Measurements from ENCODE around the gene MOGAT2. TPM values are rescaled to one million over a fixed set of nuclear protein-coding genes. Genes with fewer than 3 reads are reported as not detected.
A peak's percentile ranks its signal among the peaks of the same experiment; 100 is the strongest.

Gene MOGAT2
- 10 to 100 TPM in 1 of 4 donors, 1 to 10 TPM in 3; 3.5 to 12.4 (median 4.9) TPM for total RNA-seq

GRCh38 chr11:75717608-75718418 is at the start of gene MOGAT2:
TSS of gene MOGAT2 (plus strand) at chr11:75717838. CDS start at chr11:75717889, 51 bp downstream.
- no peak within 1 kb of the TSS for H3K4me3 ChIP-seq
- peaks cover 3% of the 10 kb centered on the region for H3K27me3 ChIP-seq
- 62% methylated on average over 12 of the region's 13 CpGs for WGBS
- TF ChIP-seq EP300 (IDR thresholded peaks at IDR 0.05), result no peak
- TF ChIP-seq, protein P1, sequence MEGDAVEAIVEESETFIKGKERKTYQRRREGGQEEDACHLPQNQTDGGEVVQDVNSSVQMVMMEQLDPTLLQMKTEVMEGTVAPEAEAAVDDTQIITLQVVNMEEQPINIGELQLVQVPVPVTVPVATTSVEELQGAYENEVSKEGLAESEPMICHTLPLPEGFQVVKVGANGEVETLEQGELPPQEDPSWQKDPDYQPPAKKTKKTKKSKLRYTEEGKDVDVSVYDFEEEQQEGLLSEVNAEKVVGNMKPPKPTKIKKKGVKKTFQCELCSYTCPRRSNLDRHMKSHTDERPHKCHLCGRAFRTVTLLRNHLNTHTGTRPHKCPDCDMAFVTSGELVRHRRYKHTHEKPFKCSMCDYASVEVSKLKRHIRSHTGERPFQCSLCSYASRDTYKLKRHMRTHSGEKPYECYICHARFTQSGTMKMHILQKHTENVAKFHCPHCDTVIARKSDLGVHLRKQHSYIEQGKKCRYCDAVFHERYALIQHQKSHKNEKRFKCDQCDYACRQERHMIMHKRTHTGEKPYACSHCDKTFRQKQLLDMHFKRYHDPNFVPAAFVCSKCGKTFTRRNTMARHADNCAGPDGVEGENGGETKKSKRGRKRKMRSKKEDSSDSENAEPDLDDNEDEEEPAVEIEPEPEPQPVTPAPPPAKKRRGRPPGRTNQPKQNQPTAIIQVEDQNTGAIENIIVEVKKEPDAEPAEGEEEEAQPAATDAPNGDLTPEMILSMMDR (IDR thresholded peaks at IDR 0.05), result no peak
- TF ChIP-seq POLR2AphosphoS5 (IDR thresholded peaks at IDR 0.05), result no peak
- TF ChIP-seq POLR2A (IDR thresholded peaks at IDR 0.05), result no peak
- no peak within 1 kb of the TSS for H3K27ac ChIP-seq
- peaks cover 4% of the 10 kb centered on the region for H3K4me1 ChIP-seq
- DNase-seq (ENCODE audit: low spot score in 2 of 2), result no peak
- H3K36me3 ChIP-seq, result no peaks in the 10 kb centered on the region
- H3K9me3 ChIP-seq, result no peaks in the 10 kb centered on the region

- no peak for TF ChIP-seq EP300 (IDR thresholded peaks at IDR 0.05)
- no peak within 1 kb of the TSS for H3K27ac ChIP-seq
Measured at GRCh38 chr11:75668451-75669297, 49.0 kb upstream of the MOGAT2 start, which contains the start of gene MAP6. TSS of gene MAP6 (minus strand) at chr11:75669038. CDS start at chr11:75668369, 669 bp downstream.

DNA sequence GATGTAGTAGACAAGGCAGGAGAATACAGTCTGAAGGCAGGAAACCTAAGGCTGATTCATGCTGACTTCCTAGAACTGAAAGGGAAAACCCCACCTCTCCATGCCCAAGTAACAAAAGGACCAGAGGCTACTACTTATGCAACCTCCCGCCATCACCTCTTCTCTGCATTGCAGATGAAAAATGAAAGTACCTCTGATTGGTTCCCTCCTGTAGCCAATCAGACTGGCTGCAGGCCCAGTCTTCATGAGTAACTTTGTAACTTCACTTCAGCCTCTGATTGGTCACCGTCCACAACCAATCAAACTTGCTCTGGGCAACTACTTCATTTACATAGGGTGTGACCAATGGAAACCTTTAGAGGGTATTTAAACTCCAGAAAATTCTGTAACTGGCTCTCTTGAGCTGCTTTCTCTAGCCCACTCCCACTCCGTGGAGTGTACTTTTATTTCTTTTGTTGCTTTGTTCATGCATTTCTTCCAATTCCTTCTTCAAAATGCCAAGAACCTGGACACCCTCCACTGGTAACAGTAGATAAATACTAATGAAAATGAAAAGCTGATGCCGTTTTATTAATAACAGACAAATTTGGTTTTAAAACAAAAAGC is 43.6 kb upstream of the MOGAT2 start:
- Histone ChIP-seq H3K27ac (no peak overlapping the region), H3K4me3 (no peak overlapping the region), H3K4me1 (no peaks in the 10 kb centered on the region), H3K27me3 (peaks cover 42% of the 10 kb centered on the region), H3K36me3 (no peaks in the 10 kb centered on the region), H3K9me3 (no peaks in the 10 kb centered on the region)
- DNase-seq (ENCODE audit: low spot score in 2 of 2), result no peak
- TF ChIP-seq POLR2A (IDR thresholded peaks at IDR 0.05), result no peak
- TF ChIP-seq POLR2AphosphoS5 (IDR thresholded peaks at IDR 0.05), result no peak
- no peak for TF ChIP-seq EP300 (IDR thresholded peaks at IDR 0.05)
- TF ChIP-seq, protein P1 (IDR thresholded peaks at IDR 0.05), result no peak
- WGBS, result 89% methylated on average over 4 of the region's 4 CpGs

More at GRCh38 chr11:75668451-75669297, 49.0 kb upstream of the MOGAT2 start, which contains the start of gene MAP6:
- H3K4me1 ChIP-seq, result peaks cover 21% of the 10 kb centered on the region
- H3K36me3 ChIP-seq, result no peaks in the 10 kb centered on the region
- H3K27me3 ChIP-seq, result peaks cover 63% of the 10 kb centered on the region
- WGBS, result 3% methylated on average over 47 of the region's 72 CpGs
- H3K9me3 ChIP-seq, result no peaks in the 10 kb centered on the region
- no peak for DNase-seq (ENCODE audit: low spot score in 2 of 2)
- H3K4me3 ChIP-seq, result peak within 1 kb of the TSS; percentile 49

- Histone ChIP-seq H3K4me3 (no peak overlapping the region), H3K36me3 (no peaks in the 10 kb centered on the region), H3K9me3 (no peaks in the 10 kb centered on the region), H3K27ac (no peak overlapping the region), H3K4me1 (no peaks in the 10 kb centered on the region), H3K27me3 (peaks cover 29% of the 10 kb centered on the region)
- 89% methylated on average over 1 of the region's 1 CpG for WGBS
- DNase-seq (ENCODE audit: low spot score in 2 of 2), result no peak
- TF ChIP-seq, protein P1 (IDR thresholded peaks at IDR 0.05), result no peak
- TF ChIP-seq EP300 (IDR thresholded peaks at IDR 0.05) (no peak), POLR2A (IDR thresholded peaks at IDR 0.05) (no peak), POLR2AphosphoS5 (IDR thresholded peaks at IDR 0.05) (no peak)
Measured at GRCh38 chr11:75677275-75677674, 40.4 kb upstream of the MOGAT2 start.

- TF ChIP-seq EP300 (IDR thresholded peaks at IDR 0.05) (no peak), POLR2AphosphoS5 (IDR thresholded peaks at IDR 0.05) (no peak), POLR2A (IDR thresholded peaks at IDR 0.05) (no peak)
- TF ChIP-seq, protein P1 (IDR thresholded peaks at IDR 0.05), result no peak
- H3K4me1 ChIP-seq, result no peaks in the 10 kb centered on the region
- WGBS, result 77% methylated on average over 12 of the region's 12 CpGs
- H3K27ac ChIP-seq, result no peak overlapping the region
- H3K36me3 ChIP-seq, result no peaks in the 10 kb centered on the region
- no peak for DNase-seq (ENCODE audit: low spot score in 2 of 2)
- H3K9me3 ChIP-seq, result no peaks in the 10 kb centered on the region
- H3K4me3 ChIP-seq, result no peak overlapping the region
- peaks cover 30% of the 10 kb centered on the region for H3K27me3 ChIP-seq
Measured at GRCh38 chr11:75677909-75678308, 39.7 kb upstream of the MOGAT2 start.

Measured in suprapubic skin (tissue), 4 donors.